Right atrium auricular region (tissue), 2 donors: ENCODE data around the gene MYO1H. TPM values are rescaled to one million over a fixed set of nuclear protein-coding genes. Genes with fewer than 3 reads are reported as not detected.

ENCODE experiments used
- DNase-seq: peaks from one replicate; pipeline ENCODE4 v3.0.0-alpha.2; 2019; ENCODE audit warnings: low spot score
- H3K27ac ChIP-seq, 2 donors: fragments of 200-600 bp; sonication (generic); 1 replicate in 1 of 2; 2 replicates in 1 of 2; pipeline ENCODE4 v1.5.1; 2016 to 2019
- H3K27me3 ChIP-seq, 2 donors: fragments of 200-600 bp; sonication (generic); one replicate each; pipeline versions ENCODE4 v1.5.1 to v1.6.0; 2017 to 2019
- H3K36me3 ChIP-seq: fragments of 200-600 bp; sonication (generic); one replicate; pipeline ENCODE4 v1.5.1; 2016
- H3K4me1 ChIP-seq, 2 donors: fragments of 200-600 bp; sonication (generic); one replicate each; pipeline versions ENCODE4 v1.5.1 to v1.6.0; 2017 to 2019
- H3K4me3 ChIP-seq, 2 donors: fragments of 200-600 bp; sonication (generic); 1 replicate in 1 of 2; 2 replicates in 1 of 2; pipeline ENCODE4 v1.5.1; 2017 to 2019; ENCODE audit warnings: mild to moderate bottlenecking in 1 of 2, moderate library complexity in 1 of 2
- H3K9me3 ChIP-seq, 2 donors: fragments of 200-600 bp; sonication (generic); one replicate each; pipeline ENCODE4 v1.5.1; 2019
- CTCF ChIP-seq, 2 donors: fragments of 200-600 bp; sonication (generic); IDR thresholded peaks; one replicate each; pipeline ENCODE4 v1.5.1; 2019; ENCODE audit warnings: antibody characterized with exemption in 2 of 2
- total RNA-seq, 2 donors: library from RNA; depleted of rRNA; stranded (reverse); fragments of >200 nt; gene quantifications; one replicate each; pipeline ENCODE4 v1.1.0, GENCODE V29; 2016

MYO1H gene
- total RNA-seq, 2 donors from 2014 or later = 0.16 to 0.63 TPM

- peaks cover 0 to 29% of the 10 kb centered on the region in 2 donors for H3K4me1 ChIP-seq
- TF ChIP-seq CTCF (IDR thresholded peaks at IDR 0.05) = no peak
- no peak for DNase-seq
- no peak overlapping the region for H3K4me3 ChIP-seq
- peaks cover 15% of the 10 kb centered on the region for H3K36me3 ChIP-seq
- no peaks in the 10 kb centered on the region for H3K27me3 ChIP-seq
- H3K27ac ChIP-seq = no peak overlapping the region
- H3K9me3 ChIP-seq = no peaks in the 10 kb centered on the region
These were observed 132.1 kb downstream of the MYO1H start for GRCh38 chr12:109479761-109480160.

- no peak overlapping the region for H3K27ac ChIP-seq
- TF ChIP-seq CTCF (IDR thresholded peaks at IDR 0.05) = no peak
- H3K27me3 ChIP-seq = no peaks in the 10 kb centered on the region
- peaks cover 0 to 23% of the 10 kb centered on the region in 2 donors for H3K4me1 ChIP-seq
- no peak overlapping the region for H3K4me3 ChIP-seq
- no peaks in the 10 kb centered on the region for H3K9me3 ChIP-seq
- peaks cover 20% of the 10 kb centered on the region for H3K36me3 ChIP-seq
- DNase-seq = no peak
These were observed 132.7 kb downstream of the MYO1H start for GRCh38 chr12:109480356-109480755.

- DNase-seq = no peak
- H3K9me3 ChIP-seq = no peaks in the 10 kb centered on the region
- no peak for TF ChIP-seq CTCF (IDR thresholded peaks at IDR 0.05)
- H3K4me3 ChIP-seq = no peak overlapping the region
- no peaks in the 10 kb centered on the region for H3K27me3 ChIP-seq
- H3K4me1 ChIP-seq = peaks cover 0 to 10% of the 10 kb centered on the region in 2 donors
- H3K36me3 ChIP-seq = peaks cover 36% of the 10 kb centered on the region
- H3K27ac ChIP-seq = no peak overlapping the region
These were observed 134.2 kb downstream of the MYO1H start for GRCh38 chr12:109481863-109482262.

- no peak overlapping the region for H3K27ac ChIP-seq
- peaks cover 0 to 10% of the 10 kb centered on the region in 2 donors for H3K4me1 ChIP-seq
- no peaks in the 10 kb centered on the region for H3K9me3 ChIP-seq
- no peak for TF ChIP-seq CTCF (IDR thresholded peaks at IDR 0.05)
- DNase-seq = no peak
- H3K27me3 ChIP-seq = no peaks in the 10 kb centered on the region
- peaks cover 42% of the 10 kb centered on the region for H3K36me3 ChIP-seq
- no peak overlapping the region for H3K4me3 ChIP-seq
These were observed 134.8 kb downstream of the MYO1H start for GRCh38 chr12:109482491-109482890.

- Histone ChIP-seq H3K9me3 (no peaks in the 10 kb centered on the region), H3K27ac (no peak overlapping the region), H3K4me3 (no peak overlapping the region), H3K4me1 (peaks cover 0 to 10% of the 10 kb centered on the region in 2 donors), H3K36me3 (peaks cover 46% of the 10 kb centered on the region), H3K27me3 (no peaks in the 10 kb centered on the region)
- no peak for TF ChIP-seq CTCF (IDR thresholded peaks at IDR 0.05)
- no peak for DNase-seq
These were observed 135.2 kb downstream of the MYO1H start for GRCh38 chr12:109482894-109483293.

- Histone ChIP-seq H3K27ac (no peak overlapping the region), H3K4me1 (peaks cover 0 to 6% of the 10 kb centered on the region in 2 donors), H3K27me3 (no peaks in the 10 kb centered on the region), H3K36me3 (peaks cover 50% of the 10 kb centered on the region), H3K4me3 (no peak overlapping the region), H3K9me3 (no peaks in the 10 kb centered on the region)
- no peak for DNase-seq
- TF ChIP-seq CTCF (IDR thresholded peaks at IDR 0.05) = no peak
These were observed 135.6 kb downstream of the MYO1H start for GRCh38 chr12:109483346-109483745.
